Measurements from ENCODE around the gene ALKAL2.

GRCh38 chr2:262117-262516, 25.8 kb downstream of the ALKAL2 start:
- TF ChIP-seq POLR2AphosphoS5 (IDR thresholded peaks at IDR 0.05) (no peak), POLR2A (IDR thresholded peaks at IDR 0.05) (no peak)
- TF ChIP-seq, protein P1, sequence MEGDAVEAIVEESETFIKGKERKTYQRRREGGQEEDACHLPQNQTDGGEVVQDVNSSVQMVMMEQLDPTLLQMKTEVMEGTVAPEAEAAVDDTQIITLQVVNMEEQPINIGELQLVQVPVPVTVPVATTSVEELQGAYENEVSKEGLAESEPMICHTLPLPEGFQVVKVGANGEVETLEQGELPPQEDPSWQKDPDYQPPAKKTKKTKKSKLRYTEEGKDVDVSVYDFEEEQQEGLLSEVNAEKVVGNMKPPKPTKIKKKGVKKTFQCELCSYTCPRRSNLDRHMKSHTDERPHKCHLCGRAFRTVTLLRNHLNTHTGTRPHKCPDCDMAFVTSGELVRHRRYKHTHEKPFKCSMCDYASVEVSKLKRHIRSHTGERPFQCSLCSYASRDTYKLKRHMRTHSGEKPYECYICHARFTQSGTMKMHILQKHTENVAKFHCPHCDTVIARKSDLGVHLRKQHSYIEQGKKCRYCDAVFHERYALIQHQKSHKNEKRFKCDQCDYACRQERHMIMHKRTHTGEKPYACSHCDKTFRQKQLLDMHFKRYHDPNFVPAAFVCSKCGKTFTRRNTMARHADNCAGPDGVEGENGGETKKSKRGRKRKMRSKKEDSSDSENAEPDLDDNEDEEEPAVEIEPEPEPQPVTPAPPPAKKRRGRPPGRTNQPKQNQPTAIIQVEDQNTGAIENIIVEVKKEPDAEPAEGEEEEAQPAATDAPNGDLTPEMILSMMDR (IDR thresholded peaks at IDR 0.05): no peak
